Naive thymus-derived CD8-positive, alpha-beta T cell (primary cell): ENCODE results near the gene NECTIN4. TPM values are rescaled to one million over a fixed set of nuclear protein-coding genes. Genes with fewer than 3 reads are reported as not detected.

Source experiments
- ATAC-seq, 2 donors: fragments of 150-1000 bp; cut with Tn5 transposase in 1 of 2; sonication (Bioruptor Pico), chemical (Tn5 transposase) in 1 of 2; 1 replicate in 1 of 2; 2 replicates in 1 of 2; pipeline ENCODE4 v1.10.0; 2021; ENCODE audit warnings: mild to moderate bottlenecking in 2 of 2, moderate library complexity in 2 of 2
- POLR2A ChIA-PET: fragments of 350-600 bp; sonication (Branson Sonifier 250); formaldehyde crosslinking; loops from one replicate; lab custom pipeline; 2021; ENCODE audit warnings: antibody characterized with exemption; lab: Charles Lee
- DNase-seq, 10 donors: peaks; one replicate each; pipeline versions ENCODE4 v3.0.0 to v3.0.0-alpha.2; 2020 to 2022
- H3K27ac Mint-ChIP-seq, 10 donors: one replicate each; pipeline ENCODE4 v1.8.0; 2020 to 2022; ENCODE audit warnings: mild to moderate bottlenecking in 10 of 10, mixed read lengths in 10 of 10, moderate library complexity in 4 of 10, inconsistent platforms in 1 of 10
- H3K27me3 Mint-ChIP-seq, 5 donors: one replicate each; pipeline ENCODE4 v1.8.0; 2021 to 2022; ENCODE audit warnings: mixed read lengths in 5 of 5
- H3K36me3 Mint-ChIP-seq, 3 donors: one replicate each; pipeline ENCODE4 v1.8.0; 2020 to 2022; ENCODE audit warnings: mixed read lengths in 3 of 3, mild to moderate bottlenecking in 2 of 3, inconsistent platforms in 1 of 3
- H3K4me1 Mint-ChIP-seq, 4 donors: one replicate each; pipeline ENCODE4 v1.8.0; 2021 to 2022; ENCODE audit warnings: mixed read lengths in 4 of 4
- H3K4me3 Mint-ChIP-seq, 10 donors: one replicate each; pipeline ENCODE4 v1.8.0; 2020 to 2022; ENCODE audit warnings: mild to moderate bottlenecking in 10 of 10, mixed read lengths in 10 of 10, moderate library complexity in 6 of 10, inconsistent platforms in 1 of 10
- H3K9me3 Mint-ChIP-seq, 9 donors: one replicate each; pipeline ENCODE4 v1.8.0; 2020 to 2022; ENCODE audit warnings: mixed read lengths in 9 of 9, mild to moderate bottlenecking in 3 of 9, inconsistent platforms in 1 of 9, moderate library complexity in 1 of 9
- polyA plus RNA-seq, 3 donors: library from polyadenylated mRNA; unstranded; fragments of 300-500 nt; fragmentation: Illumina TruSeq; gene quantifications; one replicate each; pipeline ENCODE4 v1.2.3, GENCODE V29; 2021
- total RNA-seq, 8 experiments: library from RNA in 2 of 8; stranded (reverse) in 2 of 8; gene quantifications; one replicate each; pipeline ENCODE4 v1.2.3 and lab custom pipeline; 2021 to 2026

Gene NECTIN4
- total and polyA plus RNA-seq, 5 experiments from 2014 or later = not detected

- no peaks in the 10 kb centered on the region for H3K9me3 Mint-ChIP-seq
- POLR2A ChIA-PET = interaction anchor here (0.5 to 15.7 kb wide), 4 partner anchors 10 to 400 kb away, joined by 4 to 429 read pairs (median 4); partner anchors contain the start of genes ARHGAP30 and TSTD1
- H3K36me3 Mint-ChIP-seq = peaks cover 0 to 74% (median 18%) of the 10 kb centered on the region in 3 donors
- ATAC-seq (no peak), DNase-seq (no peak)
- peaks cover 33 to 60% (median 47%) of the 10 kb centered on the region in 4 donors for H3K4me1 Mint-ChIP-seq
- no peaks in the 10 kb centered on the region for H3K27me3 Mint-ChIP-seq
- H3K4me3 Mint-ChIP-seq = no peak overlapping the region
- peak overlapping the region in 9 of 10 donors; percentile 52 to 98 (median 78) for H3K27ac Mint-ChIP-seq
These were observed 40.2 kb downstream of the NECTIN4 start for GRCh38 chr1:161048949-161049722.

GRCh38 chr1:161047436-161048420, 41.6 kb downstream of the NECTIN4 start:
- POLR2A ChIA-PET = interaction anchor here (0.6 to 15.7 kb wide), 9 partner anchors 10 to 154 kb away, joined by 3 to 429 read pairs (median 15); partner anchors contain the start of genes ARHGAP30, KLHDC9, NDUFS2 and NIT1
- Mint-ChIP-seq H3K27me3 (no peaks in the 10 kb centered on the region), H3K4me1 (peaks cover 31 to 63% (median 48%) of the 10 kb centered on the region in 4 donors), H3K27ac (peak overlapping the region; percentile 79 to 100 (median 98)), H3K9me3 (no peaks in the 10 kb centered on the region), H3K4me3 (peak overlapping the region in 3 of 10 donors; percentile 13 to 54 (median 45)), H3K36me3 (peaks cover 2 to 68% (median 14%) of the 10 kb centered on the region in 3 donors)
- no peak for ATAC-seq
- no peak for DNase-seq

- Mint-ChIP-seq H3K4me1 (peaks cover 30 to 67% (median 51%) of the 10 kb centered on the region in 4 donors), H3K36me3 (peaks cover 4 to 68% (median 16%) of the 10 kb centered on the region in 3 donors)
- DNase-seq = no peak
These were observed 42.6 kb downstream of the NECTIN4 start for GRCh38 chr1:161046605-161047228.

GRCh38 chr1:161045736-161046604, 43.4 kb downstream of the NECTIN4 start, which contains the start of gene USF1:
Gene USF1 (minus strand): TSS chr1:161045977. CDS start chr1:161043275, 2,702 bp downstream.
- Mint-ChIP-seq H3K36me3 (peaks cover 4 to 68% (median 19%) of the 10 kb centered on the region in 3 donors), H3K4me3 (peak within 1 kb of the TSS; percentile 91 to 100 (median 96)), H3K9me3 (no peaks in the 10 kb centered on the region), H3K27me3 (no peaks in the 10 kb centered on the region), H3K4me1 (peaks cover 33 to 74% (median 56%) of the 10 kb centered on the region in 4 donors), H3K27ac (peak within 1 kb of the TSS; percentile 97 to 100 (median 99))
- DNase-seq = peak; percentile 78 to 96 (median 93)
- POLR2A ChIA-PET = interaction anchor here (0.6 to 15.7 kb wide), 30 partner anchors 8 to 343 kb away, joined by 3 to 429 read pairs (median 6); partner anchors contain the start of genes ARHGAP30, DEDD, F11R and KLHDC9
- ATAC-seq = peak; percentile 70 to 81

More at GRCh38 chr1:161046605-161047228, 42.6 kb downstream of the NECTIN4 start:
- Mint-ChIP-seq H3K4me3 (peak overlapping the region; percentile 65 to 100 (median 95)), H3K9me3 (no peaks in the 10 kb centered on the region), H3K27ac (peak overlapping the region; percentile 97 to 100 (median 99)), H3K27me3 (no peaks in the 10 kb centered on the region)
- POLR2A ChIA-PET = interaction anchor here (0.6 to 15.7 kb wide), 21 partner anchors 8 to 250 kb away, joined by 3 to 429 read pairs (median 9); partner anchors contain the start of genes ARHGAP30, DEDD, F11R and KLHDC9
- no peak for ATAC-seq

- Mint-ChIP-seq H3K4me3 (peak overlapping the region; percentile 91 to 100 (median 96)), H3K4me1 (peaks cover 33 to 77% (median 56%) of the 10 kb centered on the region in 4 donors), H3K27ac (peak overlapping the region; percentile 97 to 100 (median 99)), H3K9me3 (no peaks in the 10 kb centered on the region), H3K36me3 (peaks cover 4 to 67% (median 21%) of the 10 kb centered on the region in 3 donors), H3K27me3 (no peaks in the 10 kb centered on the region)
- POLR2A ChIA-PET = interaction anchor here (0.6 to 15.7 kb wide), 27 partner anchors 7 to 344 kb away, joined by 3 to 429 read pairs (median 7); partner anchors contain the start of genes ARHGAP30, DEDD, F11R and KLHDC9
- DNase-seq (peak; percentile 44 to 87 (median 65)), ATAC-seq (peak; percentile 54 to 65)
These were observed 44.2 kb downstream of the NECTIN4 start for GRCh38 chr1:161044908-161045735.

- Mint-ChIP-seq H3K4me1 (peaks cover 36 to 79% (median 57%) of the 10 kb centered on the region in 4 donors), H3K27ac (peak overlapping the region; percentile 97 to 100 (median 98)), H3K36me3 (peaks cover 4 to 67% (median 21%) of the 10 kb centered on the region in 3 donors), H3K27me3 (no peaks in the 10 kb centered on the region), H3K9me3 (no peaks in the 10 kb centered on the region), H3K4me3 (peak overlapping the region; percentile 91 to 100 (median 96))
- peak in 2 of 10 donors; percentile 43 to 67 for DNase-seq
- POLR2A ChIA-PET = interaction anchor here (2.3 to 15.7 kb wide), 7 partner anchors 24 to 88 kb away, joined by 7 to 429 read pairs (median 37); partner anchors contain the start of genes ARHGAP30, DEDD, F11R and KLHDC9
- ATAC-seq = peak; percentile 27 to 28
These were observed 44.8 kb downstream of the NECTIN4 start for GRCh38 chr1:161044535-161044907.

GRCh38 chr1:161039546-161039945, 49.8 kb downstream of the NECTIN4 start:
- H3K36me3 Mint-ChIP-seq = peaks cover 4 to 50% (median 18%) of the 10 kb centered on the region in 3 donors
- H3K27ac Mint-ChIP-seq = peak overlapping the region; percentile 61 to 98 (median 93)
- H3K9me3 Mint-ChIP-seq = no peaks in the 10 kb centered on the region
- ATAC-seq (no peak), DNase-seq (no peak)
- peak overlapping the region; percentile 61 to 97 (median 79) for H3K4me3 Mint-ChIP-seq
- no peaks in the 10 kb centered on the region for H3K27me3 Mint-ChIP-seq
- peaks cover 23 to 79% (median 54%) of the 10 kb centered on the region in 4 donors for H3K4me1 Mint-ChIP-seq
- POLR2A ChIA-PET = interaction anchor here (0.6 to 15.7 kb wide), 19 partner anchors 7 to 687 kb away, joined by 3 to 429 read pairs (median 4); partner anchors contain the start of genes ARHGAP30, DEDD, F11R and KLHDC9

- ATAC-seq = peak; percentile 2 to 20
- H3K36me3 Mint-ChIP-seq = peaks cover 4 to 47% (median 18%) of the 10 kb centered on the region in 3 donors
These were observed 50.2 kb downstream of the NECTIN4 start for GRCh38 chr1:161039154-161039545.

GRCh38 chr1:161038523-161039153, 50.7 kb downstream of the NECTIN4 start, which contains the start of gene TSTD1:
Gene TSTD1 (minus strand): TSS chr1:161038964. CDS start chr1:161038889, 75 bp downstream.
- DNase-seq = peak; percentile 77 to 91 (median 88)
- peak; percentile 89 to 91 for ATAC-seq
- POLR2A ChIA-PET = interaction anchor here (0.6 to 15.7 kb wide), 18 partner anchors 8 to 244 kb away, joined by 3 to 429 read pairs (median 6); partner anchors contain the start of genes ARHGAP30, DEDD, F11R and KLHDC9
- Mint-ChIP-seq H3K27ac (peak within 1 kb of the TSS; percentile 87 to 98 (median 96)), H3K4me3 (peak within 1 kb of the TSS; percentile 89 to 97 (median 94)), H3K4me1 (peaks cover 19 to 71% (median 47%) of the 10 kb centered on the region in 4 donors), H3K36me3 (peaks cover 4 to 46% (median 18%) of the 10 kb centered on the region in 3 donors), H3K27me3 (no peaks in the 10 kb centered on the region), H3K9me3 (no peaks in the 10 kb centered on the region)

More at GRCh38 chr1:161039154-161039545, 50.2 kb downstream of the NECTIN4 start:
- H3K27me3 Mint-ChIP-seq = no peaks in the 10 kb centered on the region
- POLR2A ChIA-PET = interaction anchor here (0.6 to 15.7 kb wide), 22 partner anchors 8 to 688 kb away, joined by 3 to 429 read pairs (median 4); partner anchors contain the start of genes ARHGAP30, DEDD, F11R and KLHDC9
- no peaks in the 10 kb centered on the region for H3K9me3 Mint-ChIP-seq
- peak overlapping the region; percentile 87 to 98 (median 96) for H3K27ac Mint-ChIP-seq
- no peak for DNase-seq
- H3K4me3 Mint-ChIP-seq = peak overlapping the region; percentile 89 to 97 (median 94)
- H3K4me1 Mint-ChIP-seq = peaks cover 19 to 75% (median 50%) of the 10 kb centered on the region in 4 donors
